ENCODE measurements around the gene C10orf62.

DNA sequence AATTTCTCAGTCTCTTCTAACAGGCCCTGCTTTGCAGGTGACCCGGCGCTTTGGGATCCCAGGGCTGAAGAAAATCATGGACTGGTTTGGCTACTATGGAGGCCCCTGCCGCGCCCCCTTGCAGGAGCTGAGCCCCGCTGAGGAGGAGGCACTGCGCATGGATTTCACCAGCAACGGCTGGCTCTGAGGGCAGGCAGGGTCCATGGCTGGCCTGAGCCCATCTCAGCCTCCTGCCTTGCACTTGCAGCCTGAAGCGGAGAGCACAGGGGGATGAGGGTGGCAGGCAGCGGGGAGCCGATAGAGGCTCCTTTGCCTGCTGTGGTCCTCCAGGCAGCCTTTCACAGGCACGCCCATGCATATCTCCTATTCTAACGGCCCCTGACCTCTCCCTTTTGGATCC is 22.0 kb downstream of the C10orf62 start:
- TF ChIP-seq, protein P1, sequence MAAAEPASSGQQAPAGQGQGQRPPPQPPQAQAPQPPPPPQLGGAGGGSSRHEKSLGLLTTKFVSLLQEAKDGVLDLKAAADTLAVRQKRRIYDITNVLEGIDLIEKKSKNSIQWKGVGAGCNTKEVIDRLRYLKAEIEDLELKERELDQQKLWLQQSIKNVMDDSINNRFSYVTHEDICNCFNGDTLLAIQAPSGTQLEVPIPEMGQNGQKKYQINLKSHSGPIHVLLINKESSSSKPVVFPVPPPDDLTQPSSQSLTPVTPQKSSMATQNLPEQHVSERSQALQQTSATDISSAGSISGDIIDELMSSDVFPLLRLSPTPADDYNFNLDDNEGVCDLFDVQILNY (CRISPR knock-in tag; IDR thresholded peaks at IDR 0.05): no peak
- TF ChIP-seq CTCF (IDR thresholded peaks at IDR 0.05) (no peak), MXD4 (CRISPR knock-in tag; IDR thresholded peaks at IDR 0.05; ENCODE audit: borderline replicate concordance) (no peak), TEAD4 (CRISPR knock-in tag; IDR thresholded peaks at IDR 0.05) (no peak), ZNF512 (CRISPR knock-in tag; IDR thresholded peaks at IDR 0.05; ENCODE audit: borderline replicate concordance) (no peak), FOXP1 (CRISPR knock-in tag; IDR thresholded peaks at IDR 0.05; ENCODE audit: borderline replicate concordance) (no peak), ZNF423 (CRISPR knock-in tag; IDR thresholded peaks at IDR 0.05) (no peak), CREB1 (CRISPR knock-in tag; IDR thresholded peaks at IDR 0.05) (no peak), KAT7 (CRISPR knock-in tag; IDR thresholded peaks at IDR 0.05; ENCODE audit: borderline replicate concordance) (no peak), TP53 (CRISPR knock-in tag; IDR thresholded peaks at IDR 0.05) (no peak), NR1H2 (CRISPR knock-in tag; IDR thresholded peaks at IDR 0.05) (no peak), NR3C1 (CRISPR knock-in tag; conservative IDR thresholded peaks at IDR 0.05; ENCODE audit: low read depth) (no peak)
- TF ChIP-seq, protein P2, sequence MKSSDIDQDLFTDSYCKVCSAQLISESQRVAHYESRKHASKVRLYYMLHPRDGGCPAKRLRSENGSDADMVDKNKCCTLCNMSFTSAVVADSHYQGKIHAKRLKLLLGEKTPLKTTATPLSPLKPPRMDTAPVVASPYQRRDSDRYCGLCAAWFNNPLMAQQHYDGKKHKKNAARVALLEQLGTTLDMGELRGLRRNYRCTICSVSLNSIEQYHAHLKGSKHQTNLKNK (CRISPR knock-in tag; IDR thresholded peaks at IDR 0.05): no peak
- TF ChIP-seq, protein P3, sequence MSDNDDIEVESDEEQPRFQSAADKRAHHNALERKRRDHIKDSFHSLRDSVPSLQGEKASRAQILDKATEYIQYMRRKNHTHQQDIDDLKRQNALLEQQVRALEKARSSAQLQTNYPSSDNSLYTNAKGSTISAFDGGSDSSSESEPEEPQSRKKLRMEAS (CRISPR knock-in tag; IDR thresholded peaks at IDR 0.05): no peak

All from WTC11 (cell line).